HepG2 (cell line): ENCODE data around the gene ZNF212. TPM values are rescaled to one million over a fixed set of nuclear protein-coding genes. Genes with fewer than 3 reads are reported as not detected.

Experiments
- ADNP ChIP-seq: sonication (generic); formaldehyde crosslinking; IDR thresholded peaks from 2 replicates; pipeline ENCODE4 v1.4.0; 2020; ENCODE audit warnings: missing genetic modification reagents
- ARID2 ChIP-seq: sonication (generic); formaldehyde crosslinking; IDR thresholded peaks from 2 replicates; pipeline ENCODE4 v1.8.1; 2022; ENCODE audit warnings: mild to moderate bottlenecking, missing genetic modification reagents, borderline replicate concordance
- ARID3A ChIP-seq: IDR thresholded peaks from 2 replicates; pipeline ENCODE4 v1.6.1; 2012; ENCODE audit warnings: low read depth, low read length, improper control_type of control experiment
- ATF7 ChIP-seq, 2 experiments: fragments of 450-650 bp in 1 of 2; sonication (generic) in 1 of 2; formaldehyde crosslinking in 1 of 2; IDR thresholded peaks; 2 replicates each; pipeline versions ENCODE4 v1.4.0 to v1.6.1; 2016 to 2020; ENCODE audit warnings: antibody characterized with exemption in 1 of 2, mild to moderate bottlenecking in 1 of 2, missing genetic modification reagents in 1 of 2
- BRCA1 ChIP-seq: sonication (generic); formaldehyde crosslinking; IDR thresholded peaks from 2 replicates; pipeline ENCODE4 v1.4.0; 2020; ENCODE audit warnings: missing genetic modification reagents
- CBX2 ChIP-seq, 2 experiments: fragments of 200-600 bp in 1 of 2; sonication (generic); formaldehyde crosslinking in 1 of 2; IDR thresholded peaks; 2 replicates each; pipeline versions ENCODE4 v1.7.0 to v1.8.1; 2018 to 2022; ENCODE audit warnings: low read depth in 2 of 2, low read length in 1 of 2, mild to moderate bottlenecking in 1 of 2, missing genetic modification reagents in 1 of 2
- CREM ChIP-seq, 2 experiments: sonication (generic) in 1 of 2; formaldehyde crosslinking in 1 of 2; IDR thresholded peaks; 2 replicates each; pipeline versions ENCODE4 v1.4.0 to v1.6.1; 2016 to 2020; ENCODE audit warnings: antibody characterized with exemption in 1 of 2, mild to moderate bottlenecking in 1 of 2, missing genetic modification reagents in 1 of 2
- NFIB ChIP-seq: sonication (generic); formaldehyde crosslinking; IDR thresholded peaks from 2 replicates; pipeline ENCODE4 v1.9.0; 2021; ENCODE audit warnings: missing genetic modification reagents, mild to moderate bottlenecking, borderline replicate concordance
- SCMH1 ChIP-seq: sonication (generic); formaldehyde crosslinking; IDR thresholded peaks from 2 replicates; pipeline ENCODE4 v1.9.0; 2021; ENCODE audit warnings: missing genetic modification reagents, mild to moderate bottlenecking, borderline replicate concordance
- SNAPC5 ChIP-seq: sonication (generic); formaldehyde crosslinking; IDR thresholded peaks from 2 replicates; pipeline ENCODE4 v1.8.1; 2023; ENCODE audit warnings: mild to moderate bottlenecking, missing genetic modification reagents, borderline replicate concordance
- SRF ChIP-seq: IDR thresholded peaks from 2 replicates; pipeline ENCODE4 v1.6.1; 2011; ENCODE audit warnings: mild to moderate bottlenecking, low read depth, low read length, moderate library complexity
- ZNF205 ChIP-seq: IDR thresholded peaks from 2 replicates; pipeline ENCODE4 v1.6.1; 2018; ENCODE audit warnings: missing biosample characterization, missing genetic modification reagents
- ZNF234 ChIP-seq: sonication (generic); formaldehyde crosslinking; conservative IDR thresholded peaks from 2 replicates; pipeline ENCODE4 v1.5.1; 2020; ENCODE audit warnings: mild to moderate bottlenecking, missing genetic modification reagents
- ZNF782 ChIP-seq: sonication (generic); formaldehyde crosslinking; IDR thresholded peaks from 2 replicates; pipeline ENCODE4 v1.4.0; 2020; ENCODE audit warnings: missing genetic modification reagents, mild to moderate bottlenecking, borderline replicate concordance
- polyA plus RNA-seq, 8 experiments: library from polyadenylated mRNA; depleted of rRNA in 3 of 8; stranded (reverse) in 7 of 8; unstranded in 1 of 8; fragments of >200 nt; fragmentation: Illumina TruSeq in 4 of 8; extraction: Trizol in 4 of 8; gene quantifications; 2 replicates each; pipeline versions ENCODE4 v1.2.1 to v1.2.3, GENCODE V29; 2011 to 2016; ENCODE audit warnings: low read depth in 4 of 8, missing spikeins in 1 of 8, mixed read lengths in 1 of 8; ENCODE audit not compliant: insufficient read depth in 1 of 8
- total RNA-seq, 5 experiments: library from RNA; depleted of rRNA; stranded (reverse); fragments of >200 nt; fragmentation: Illumina TruSeq; extraction: Trizol; gene quantifications; 2 replicates each; pipeline ENCODE4 v1.2.3, GENCODE V29; 2016; ENCODE audit warnings: low read depth in 1 of 5
- TF ChIP-seq, protein P1 (sequence below): sonication (generic); formaldehyde crosslinking; IDR thresholded peaks from 2 replicates; pipeline ENCODE4 v1.4.0; 2020; ENCODE audit warnings: missing genetic modification reagents, borderline replicate concordance
- TF ChIP-seq, protein P2 (sequence below): sonication (generic); formaldehyde crosslinking; IDR thresholded peaks from 2 replicates; pipeline ENCODE4 v1.5.1; 2020; ENCODE audit warnings: mild to moderate bottlenecking, missing genetic modification reagents, moderate library complexity
- TF ChIP-seq, protein P3 (sequence below): IDR thresholded peaks from 2 replicates; pipeline ENCODE4 v1.6.1; 2016; ENCODE audit warnings: mild to moderate bottlenecking

Gene ZNF212
- total and polyA plus RNA-seq, 2 of the 13 experiments (the other 11 are each of a cell fraction or from before 2014, with no cell fraction given) = 2.6 to 3.8 TPM

DNA sequence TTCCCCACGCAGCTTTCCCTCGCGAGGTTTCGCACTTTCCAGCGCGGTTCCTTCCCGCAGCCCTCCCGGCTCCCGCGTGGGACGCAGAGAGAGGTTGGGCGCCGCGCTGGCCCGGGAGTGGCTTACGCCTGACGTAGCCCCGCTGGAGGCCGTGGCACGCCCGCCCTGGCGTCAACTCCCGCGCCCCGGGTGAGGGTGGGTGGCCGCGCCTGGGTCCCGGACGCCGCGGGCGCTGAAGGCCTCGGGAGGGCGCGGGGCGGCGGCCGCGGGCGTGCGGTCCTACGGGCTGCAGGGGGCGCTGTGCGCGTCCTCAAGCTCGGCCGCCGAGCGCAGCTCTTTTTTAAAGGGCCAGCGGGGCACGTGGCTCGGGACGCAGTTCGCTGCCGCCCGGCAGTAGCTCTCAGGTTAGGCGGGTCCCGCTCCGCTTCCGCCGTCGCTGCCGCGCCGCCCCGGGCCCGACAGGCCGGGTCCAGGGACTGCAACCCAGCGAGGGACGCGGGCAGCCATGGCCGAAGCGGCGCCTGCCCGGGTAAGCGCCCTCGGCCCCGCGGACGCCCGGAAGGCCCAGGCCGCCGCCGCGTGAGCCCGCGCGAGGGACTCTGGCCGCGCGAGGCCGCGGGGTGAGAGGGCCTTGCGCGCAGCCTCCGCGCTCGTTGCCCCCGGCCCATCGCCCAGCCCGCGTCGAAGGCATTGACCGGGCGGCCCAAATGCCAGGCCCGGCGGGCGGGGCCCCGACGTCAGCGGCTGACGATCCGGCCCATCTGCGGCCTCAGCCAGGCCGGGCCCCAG is 22.6 kb downstream of the ZNF212 start, which contains the start of gene ZNF783 (continued):
- TF ChIP-seq, protein P1, sequence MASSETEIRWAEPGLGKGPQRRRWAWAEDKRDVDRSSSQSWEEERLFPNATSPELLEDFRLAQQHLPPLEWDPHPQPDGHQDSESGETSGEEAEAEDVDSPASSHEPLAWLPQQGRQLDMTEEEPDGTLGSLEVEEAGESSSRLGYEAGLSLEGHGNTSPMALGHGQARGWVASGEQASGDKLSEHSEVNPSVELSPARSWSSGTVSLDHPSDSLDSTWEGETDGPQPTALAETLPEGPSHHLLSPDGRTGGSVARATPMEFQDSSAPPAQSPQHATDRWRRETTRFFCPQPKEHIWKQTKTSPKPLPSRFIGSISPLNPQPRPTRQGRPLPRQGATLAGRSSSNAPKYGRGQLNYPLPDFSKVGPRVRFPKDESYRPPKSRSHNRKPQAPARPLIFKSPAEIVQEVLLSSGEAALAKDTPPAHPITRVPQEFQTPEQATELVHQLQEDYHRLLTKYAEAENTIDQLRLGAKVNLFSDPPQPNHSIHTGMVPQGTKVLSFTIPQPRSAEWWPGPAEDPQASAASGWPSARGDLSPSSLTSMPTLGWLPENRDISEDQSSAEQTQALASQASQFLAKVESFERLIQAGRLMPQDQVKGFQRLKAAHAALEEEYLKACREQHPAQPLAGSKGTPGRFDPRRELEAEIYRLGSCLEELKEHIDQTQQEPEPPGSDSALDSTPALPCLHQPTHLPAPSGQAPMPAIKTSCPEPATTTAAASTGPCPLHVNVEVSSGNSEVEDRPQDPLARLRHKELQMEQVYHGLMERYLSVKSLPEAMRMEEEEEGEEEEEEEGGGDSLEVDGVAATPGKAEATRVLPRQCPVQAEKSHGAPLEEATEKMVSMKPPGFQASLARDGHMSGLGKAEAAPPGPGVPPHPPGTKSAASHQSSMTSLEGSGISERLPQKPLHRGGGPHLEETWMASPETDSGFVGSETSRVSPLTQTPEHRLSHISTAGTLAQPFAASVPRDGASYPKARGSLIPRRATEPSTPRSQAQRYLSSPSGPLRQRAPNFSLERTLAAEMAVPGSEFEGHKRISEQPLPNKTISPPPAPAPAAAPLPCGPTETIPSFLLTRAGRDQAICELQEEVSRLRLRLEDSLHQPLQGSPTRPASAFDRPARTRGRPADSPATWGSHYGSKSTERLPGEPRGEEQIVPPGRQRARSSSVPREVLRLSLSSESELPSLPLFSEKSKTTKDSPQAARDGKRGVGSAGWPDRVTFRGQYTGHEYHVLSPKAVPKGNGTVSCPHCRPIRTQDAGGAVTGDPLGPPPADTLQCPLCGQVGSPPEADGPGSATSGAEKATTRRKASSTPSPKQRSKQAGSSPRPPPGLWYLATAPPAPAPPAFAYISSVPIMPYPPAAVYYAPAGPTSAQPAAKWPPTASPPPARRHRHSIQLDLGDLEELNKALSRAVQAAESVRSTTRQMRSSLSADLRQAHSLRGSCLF (CRISPR knock-in tag) = no peak
- TF ChIP-seq ADNP (CRISPR knock-in tag) (no peak), SRF (no peak), CBX2 (IDR thresholded peaks at IDR 0.05; ENCODE audit: low read depth, low read length) (no peak), CBX2 (CRISPR knock-in tag; IDR thresholded peaks at IDR 0.05; ENCODE audit: low read depth) (no peak), NFIB (CRISPR knock-in tag) (no peak), BRCA1 (CRISPR knock-in tag) (peak; percentile 88), CREM (IDR thresholded peaks at IDR 0.05) (no peak), CREM (CRISPR knock-in tag; IDR thresholded peaks at IDR 0.05) (no peak), ATF7 (IDR thresholded peaks at IDR 0.05) (no peak), ATF7 (CRISPR knock-in tag; IDR thresholded peaks at IDR 0.05) (no peak), ZNF205 (CRISPR knock-in tag) (no peak), ZNF234 (CRISPR knock-in tag) (no peak), SNAPC5 (CRISPR knock-in tag) (no peak), ZNF782 (CRISPR knock-in tag) (peak; percentile 95; the same call in 1 of the 2 replicates), ARID2 (CRISPR knock-in tag) (peak; percentile 93; the same call in 1 of the 2 replicates), ARID3A (no peak), SCMH1 (no peak)
- TF ChIP-seq, protein P2, sequence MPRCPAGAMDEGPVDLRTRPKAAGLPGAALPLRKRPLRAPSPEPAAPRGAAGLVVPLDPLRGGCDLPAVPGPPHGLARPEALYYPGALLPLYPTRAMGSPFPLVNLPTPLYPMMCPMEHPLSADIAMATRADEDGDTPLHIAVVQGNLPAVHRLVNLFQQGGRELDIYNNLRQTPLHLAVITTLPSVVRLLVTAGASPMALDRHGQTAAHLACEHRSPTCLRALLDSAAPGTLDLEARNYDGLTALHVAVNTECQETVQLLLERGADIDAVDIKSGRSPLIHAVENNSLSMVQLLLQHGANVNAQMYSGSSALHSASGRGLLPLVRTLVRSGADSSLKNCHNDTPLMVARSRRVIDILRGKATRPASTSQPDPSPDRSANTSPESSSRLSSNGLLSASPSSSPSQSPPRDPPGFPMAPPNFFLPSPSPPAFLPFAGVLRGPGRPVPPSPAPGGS (CRISPR knock-in tag) = peak; percentile 93
- TF ChIP-seq, protein P3, sequence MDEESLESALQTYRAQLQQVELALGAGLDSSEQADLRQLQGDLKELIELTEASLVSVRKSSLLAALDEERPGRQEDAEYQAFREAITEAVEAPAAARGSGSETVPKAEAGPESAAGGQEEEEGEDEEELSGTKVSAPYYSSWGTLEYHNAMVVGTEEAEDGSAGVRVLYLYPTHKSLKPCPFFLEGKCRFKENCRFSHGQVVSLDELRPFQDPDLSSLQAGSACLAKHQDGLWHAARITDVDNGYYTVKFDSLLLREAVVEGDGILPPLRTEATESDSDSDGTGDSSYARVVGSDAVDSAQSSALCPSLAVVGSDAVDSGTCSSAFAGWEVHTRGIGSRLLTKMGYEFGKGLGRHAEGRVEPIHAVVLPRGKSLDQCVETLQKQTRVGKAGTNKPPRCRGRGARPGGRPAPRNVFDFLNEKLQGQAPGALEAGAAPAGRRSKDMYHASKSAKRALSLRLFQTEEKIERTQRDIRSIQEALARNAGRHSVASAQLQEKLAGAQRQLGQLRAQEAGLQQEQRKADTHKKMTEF (CRISPR knock-in tag) = 0 out of 2 replicates have a peak, but pooled peaks have one; percentile 41
